SU-DHL-6 (cell line): Measurements from ENCODE around the gene DLG2.

Source experiments
- H2AFZ ChIP-seq: fragments of 200-600 bp; sonication (generic); 2 replicates; pipeline ENCODE4 v1.6.1; 2014; ENCODE audit warnings: low read depth, mild to moderate bottlenecking, moderate library complexity, mixed read lengths, antibody characterized with exemption, low read length; ENCODE audit not compliant: severe bottlenecking
- H3F3A ChIP-seq: fragments of 200-600 bp; shearing (Covaris generic); 2 replicates; pipeline ENCODE4 v1.6.0; 2016; ENCODE audit warnings: antibody characterized with exemption, mild to moderate bottlenecking; ENCODE audit not compliant: insufficient read depth
- H3K27ac ChIP-seq: fragments of 200-600 bp; sonication (generic); 2 replicates; pipeline ENCODE4 v1.5.1; 2016; ENCODE audit warnings: low read depth, mild to moderate bottlenecking, low read length, moderate library complexity, mixed read lengths
- H3K27me3 ChIP-seq: fragments of 200-600 bp; sonication (generic), shearing (Covaris generic); 2 replicates; pipeline ENCODE4 v1.6.0; 2014; ENCODE audit warnings: mild to moderate bottlenecking, low read length
- H3K36me3 ChIP-seq: fragments of 200-600 bp; sonication (generic); 2 replicates; pipeline ENCODE4 v1.6.1; 2014; ENCODE audit warnings: mild to moderate bottlenecking, low read length, mixed read lengths
- H3K4me2 ChIP-seq: fragments of 300-600, 200-600 bp; shearing (Covaris generic), sonication (generic); 2 replicates; pipeline ENCODE4 v1.6.0; 2014; ENCODE audit warnings: low read length, low read depth, mild to moderate bottlenecking; ENCODE audit not compliant: poor library complexity, severe bottlenecking
- H3K4me3 ChIP-seq: fragments of 200-600 bp; sonication (generic); 2 replicates; pipeline ENCODE4 v1.5.1; 2014; ENCODE audit warnings: antibody characterized with exemption, low read length, mild to moderate bottlenecking, mixed read lengths; ENCODE audit not compliant: insufficient read depth, poor library complexity, severe bottlenecking
- H3K79me2 ChIP-seq: fragments of 200-600 bp; sonication (generic); 2 replicates; pipeline ENCODE4 v1.6.1; 2014; ENCODE audit warnings: mild to moderate bottlenecking, low read length, moderate library complexity; ENCODE audit not compliant: insufficient read depth
- H3K9ac ChIP-seq: fragments of 200-600 bp; sonication (generic); 2 replicates; pipeline ENCODE4 v1.7.0; 2014; ENCODE audit warnings: mild to moderate bottlenecking, low read length
- H3K9me2 ChIP-seq: fragments of 200-600 bp; sonication (generic); replicated peaks from 2 replicates; pipeline ENCODE4 v1.6.1; 2014; ENCODE audit warnings: low read length; ENCODE audit not compliant: insufficient read depth
- H3K9me3 ChIP-seq: fragments of 200-600 bp; sonication (generic); 2 replicates; pipeline ENCODE4 v1.6.1; 2014; ENCODE audit warnings: low read length, mixed read lengths; ENCODE audit not compliant: insufficient read depth
- H4K20me1 ChIP-seq: fragments of 200-600 bp; sonication (generic); 2 replicates; pipeline ENCODE4 v1.6.1; 2014; ENCODE audit warnings: low read depth, mild to moderate bottlenecking, antibody characterized with exemption, low read length, moderate library complexity, mixed read lengths
- EZH2phosphoT487 ChIP-seq: fragments of 200-600 bp; sonication (generic), shearing (Covaris generic); conservative IDR thresholded peaks from 2 replicates; pipeline ENCODE4 v1.6.1; 2018; ENCODE audit warnings: mild to moderate bottlenecking, antibody characterized with exemption, low read length, moderate library complexity, mixed read lengths
- TF ChIP-seq, protein P1 (sequence below): fragments of 200-600 bp; sonication (generic); IDR thresholded peaks from one replicate; pipeline ENCODE4 v1.5.1; 2017; ENCODE audit warnings: antibody characterized with exemption, mild to moderate bottlenecking, low read length, moderate library complexity; ENCODE audit not compliant: insufficient read depth, poor library complexity, severe bottlenecking

DLG2 gene

DNA sequence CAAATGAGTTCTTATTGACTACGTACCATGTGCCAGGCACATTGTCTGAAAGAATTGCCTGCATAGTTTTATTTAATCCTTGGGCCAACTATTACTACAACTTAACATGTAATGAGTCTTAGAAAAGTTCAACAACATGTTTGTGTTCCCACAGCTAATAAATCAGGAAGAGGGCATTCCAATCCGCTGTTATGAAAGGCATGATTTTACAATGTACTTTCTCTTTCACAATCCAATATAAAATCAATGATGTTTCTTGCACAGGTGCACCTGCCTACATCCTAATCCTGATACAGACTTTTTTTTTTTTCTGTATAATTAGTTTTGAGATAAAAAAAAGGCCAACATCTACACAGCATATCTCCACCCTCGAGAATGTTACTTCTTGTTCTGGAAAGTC, 1612.6 kb downstream of the DLG2 start:
- H4K20me1 ChIP-seq: no peaks in the 10 kb centered on the region
- no peak overlapping the region for H3K27ac ChIP-seq
- TF ChIP-seq, protein P1, sequence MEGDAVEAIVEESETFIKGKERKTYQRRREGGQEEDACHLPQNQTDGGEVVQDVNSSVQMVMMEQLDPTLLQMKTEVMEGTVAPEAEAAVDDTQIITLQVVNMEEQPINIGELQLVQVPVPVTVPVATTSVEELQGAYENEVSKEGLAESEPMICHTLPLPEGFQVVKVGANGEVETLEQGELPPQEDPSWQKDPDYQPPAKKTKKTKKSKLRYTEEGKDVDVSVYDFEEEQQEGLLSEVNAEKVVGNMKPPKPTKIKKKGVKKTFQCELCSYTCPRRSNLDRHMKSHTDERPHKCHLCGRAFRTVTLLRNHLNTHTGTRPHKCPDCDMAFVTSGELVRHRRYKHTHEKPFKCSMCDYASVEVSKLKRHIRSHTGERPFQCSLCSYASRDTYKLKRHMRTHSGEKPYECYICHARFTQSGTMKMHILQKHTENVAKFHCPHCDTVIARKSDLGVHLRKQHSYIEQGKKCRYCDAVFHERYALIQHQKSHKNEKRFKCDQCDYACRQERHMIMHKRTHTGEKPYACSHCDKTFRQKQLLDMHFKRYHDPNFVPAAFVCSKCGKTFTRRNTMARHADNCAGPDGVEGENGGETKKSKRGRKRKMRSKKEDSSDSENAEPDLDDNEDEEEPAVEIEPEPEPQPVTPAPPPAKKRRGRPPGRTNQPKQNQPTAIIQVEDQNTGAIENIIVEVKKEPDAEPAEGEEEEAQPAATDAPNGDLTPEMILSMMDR: no peak
- TF ChIP-seq EZH2phosphoT487: no peak
- no peaks in the 10 kb centered on the region for H3K27me3 ChIP-seq
- no peak overlapping the region for H3K4me2 ChIP-seq
- H3K9me3 ChIP-seq: no peaks in the 10 kb centered on the region
- no peak overlapping the region for H2AFZ ChIP-seq
- H3K4me3 ChIP-seq: no peak overlapping the region
- no peaks in the 10 kb centered on the region for H3K36me3 ChIP-seq
- H3K9me2 ChIP-seq: no peaks in the 10 kb centered on the region
- no peak overlapping the region for H3K9ac ChIP-seq
- no peaks in the 10 kb centered on the region for H3K79me2 ChIP-seq
- H3F3A ChIP-seq: no peaks in the 10 kb centered on the region

DNA sequence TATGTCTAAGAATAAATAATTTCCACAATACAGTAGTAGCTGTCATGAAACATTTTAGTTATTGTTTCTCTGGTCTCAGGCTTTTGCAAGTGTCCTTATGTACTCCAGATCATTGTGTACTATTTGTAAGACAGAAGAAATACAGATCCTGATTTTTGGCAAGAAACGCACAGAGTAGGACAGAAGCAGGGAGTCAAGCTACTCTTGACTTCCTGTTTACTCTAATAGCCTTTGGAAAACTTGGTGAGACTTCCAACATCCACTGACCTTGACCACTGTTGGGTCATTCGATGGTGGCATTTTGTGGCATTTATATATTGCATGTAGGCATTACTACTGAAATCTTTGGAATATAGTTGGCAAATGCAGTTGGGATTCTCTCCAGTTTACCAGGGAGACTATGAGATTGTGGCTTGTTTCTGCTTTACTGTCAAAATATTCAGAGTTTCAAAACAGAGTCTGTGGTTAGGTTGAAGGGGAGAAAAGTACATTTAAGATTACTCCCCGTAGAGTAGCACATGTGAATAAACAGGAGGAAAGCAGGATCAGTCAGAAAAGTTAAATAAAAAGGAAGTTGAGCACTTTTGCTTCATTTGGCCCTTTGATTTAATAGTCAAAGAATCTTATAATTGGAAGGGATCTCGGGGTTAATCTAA, 1614.8 kb downstream of the DLG2 start:
- Histone ChIP-seq H3K79me2 (no peaks in the 10 kb centered on the region), H3K9ac (no peak overlapping the region), H3K9me3 (no peaks in the 10 kb centered on the region), H2AFZ (no peak overlapping the region), H3K36me3 (no peaks in the 10 kb centered on the region), H3K4me3 (no peak overlapping the region), H4K20me1 (no peaks in the 10 kb centered on the region), H3K4me2 (no peak overlapping the region), H3K27ac (no peak overlapping the region), H3F3A (no peaks in the 10 kb centered on the region), H3K27me3 (no peaks in the 10 kb centered on the region), H3K9me2 (no peaks in the 10 kb centered on the region)
- TF ChIP-seq, protein P1: no peak
- no peak for TF ChIP-seq EZH2phosphoT487

DNA sequence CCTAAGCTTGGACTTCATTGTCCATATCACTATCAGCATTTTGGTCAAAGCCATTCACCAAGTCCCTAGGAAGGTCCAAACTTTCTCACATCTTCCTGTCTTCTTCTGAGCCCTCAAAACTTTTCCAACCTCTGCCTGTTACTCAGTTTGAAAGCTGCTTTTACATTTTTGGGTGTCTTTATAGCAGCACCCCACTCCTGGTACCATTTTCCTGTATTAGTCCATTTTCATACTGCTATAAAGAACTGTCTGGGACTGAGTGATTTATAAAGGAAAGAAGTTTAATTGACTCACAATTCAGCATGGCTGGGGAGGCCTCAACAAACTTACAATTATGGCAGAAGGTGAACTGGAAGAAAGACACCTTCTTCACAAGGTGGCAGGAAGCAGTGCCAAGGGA, 1624.0 kb downstream of the DLG2 start:
- Histone ChIP-seq H3K9me2 (no peaks in the 10 kb centered on the region), H3K27ac (no peak overlapping the region), H3K27me3 (no peaks in the 10 kb centered on the region), H3F3A (no peaks in the 10 kb centered on the region), H3K9me3 (peaks cover 9% of the 10 kb centered on the region; the same call in 1 of the 2 replicates), H3K4me2 (no peak overlapping the region), H3K79me2 (no peaks in the 10 kb centered on the region), H3K4me3 (no peak overlapping the region), H3K36me3 (no peaks in the 10 kb centered on the region), H2AFZ (no peak overlapping the region), H3K9ac (no peak overlapping the region), H4K20me1 (no peaks in the 10 kb centered on the region)
- TF ChIP-seq, protein P1: no peak
- no peak for TF ChIP-seq EZH2phosphoT487
